Hepatocyte (in vitro differentiated cells): ENCODE results near the gene OCIAD1.
"Not testable (repeated sequence)": the region's sequence is repeated elsewhere in the genome, so short reads cannot be mapped to it uniquely, and the experiment has no call there.

ENCODE experiments used
- CTCF ChIP-seq: fragments of 200-600 bp; sonication (generic); IDR thresholded peaks from 2 replicates; pipeline ENCODE4 v1.5.1; 2016; ENCODE audit warnings: antibody characterized with exemption, mild to moderate bottlenecking; ENCODE audit not compliant: poor library complexity
- EZH2 ChIP-seq: fragments of 200-600 bp; sonication (generic); IDR thresholded peaks from 2 replicates; pipeline ENCODE4 v1.6.1; 2016; ENCODE audit warnings: antibody characterized with exemption, mild to moderate bottlenecking, borderline replicate concordance

GRCh38 chr4:48864696-48865095 is 33.8 kb downstream of the OCIAD1 start:
- not testable (repeated sequence) for TF ChIP-seq CTCF, EZH2
